SU-DHL-6 (cell line): ENCODE data around the gene AP5B1.

Experiments used
- H2AFZ ChIP-seq: fragments of 200-600 bp; sonication (generic); 2 replicates; pipeline ENCODE4 v1.6.1; 2014; ENCODE audit warnings: low read depth, mild to moderate bottlenecking, moderate library complexity, mixed read lengths, antibody characterized with exemption, low read length; ENCODE audit not compliant: severe bottlenecking
- H3F3A ChIP-seq: fragments of 200-600 bp; shearing (Covaris generic); 2 replicates; pipeline ENCODE4 v1.6.0; 2016; ENCODE audit warnings: antibody characterized with exemption, mild to moderate bottlenecking; ENCODE audit not compliant: insufficient read depth
- H3K27ac ChIP-seq: fragments of 200-600 bp; sonication (generic); 2 replicates; pipeline ENCODE4 v1.5.1; 2016; ENCODE audit warnings: low read depth, mild to moderate bottlenecking, low read length, moderate library complexity, mixed read lengths
- H3K27me3 ChIP-seq: fragments of 200-600 bp; sonication (generic), shearing (Covaris generic); 2 replicates; pipeline ENCODE4 v1.6.0; 2014; ENCODE audit warnings: mild to moderate bottlenecking, low read length
- H3K36me3 ChIP-seq: fragments of 200-600 bp; sonication (generic); 2 replicates; pipeline ENCODE4 v1.6.1; 2014; ENCODE audit warnings: mild to moderate bottlenecking, low read length, mixed read lengths
- H3K4me2 ChIP-seq: fragments of 300-600, 200-600 bp; shearing (Covaris generic), sonication (generic); 2 replicates; pipeline ENCODE4 v1.6.0; 2014; ENCODE audit warnings: low read length, low read depth, mild to moderate bottlenecking; ENCODE audit not compliant: poor library complexity, severe bottlenecking
- H3K4me3 ChIP-seq: fragments of 200-600 bp; sonication (generic); 2 replicates; pipeline ENCODE4 v1.5.1; 2014; ENCODE audit warnings: antibody characterized with exemption, low read length, mild to moderate bottlenecking, mixed read lengths; ENCODE audit not compliant: insufficient read depth, poor library complexity, severe bottlenecking
- H3K79me2 ChIP-seq: fragments of 200-600 bp; sonication (generic); 2 replicates; pipeline ENCODE4 v1.6.1; 2014; ENCODE audit warnings: mild to moderate bottlenecking, low read length, moderate library complexity; ENCODE audit not compliant: insufficient read depth
- H3K9ac ChIP-seq: fragments of 200-600 bp; sonication (generic); 2 replicates; pipeline ENCODE4 v1.7.0; 2014; ENCODE audit warnings: mild to moderate bottlenecking, low read length
- H3K9me2 ChIP-seq: fragments of 200-600 bp; sonication (generic); replicated peaks from 2 replicates; pipeline ENCODE4 v1.6.1; 2014; ENCODE audit warnings: low read length; ENCODE audit not compliant: insufficient read depth
- H3K9me3 ChIP-seq: fragments of 200-600 bp; sonication (generic); 2 replicates; pipeline ENCODE4 v1.6.1; 2014; ENCODE audit warnings: low read length, mixed read lengths; ENCODE audit not compliant: insufficient read depth
- H4K20me1 ChIP-seq: fragments of 200-600 bp; sonication (generic); 2 replicates; pipeline ENCODE4 v1.6.1; 2014; ENCODE audit warnings: low read depth, mild to moderate bottlenecking, antibody characterized with exemption, low read length, moderate library complexity, mixed read lengths
- EZH2phosphoT487 ChIP-seq: fragments of 200-600 bp; sonication (generic), shearing (Covaris generic); conservative IDR thresholded peaks from 2 replicates; pipeline ENCODE4 v1.6.1; 2018; ENCODE audit warnings: mild to moderate bottlenecking, antibody characterized with exemption, low read length, moderate library complexity, mixed read lengths
- TF ChIP-seq, protein P1 (sequence below): fragments of 200-600 bp; sonication (generic); IDR thresholded peaks from one replicate; pipeline ENCODE4 v1.5.1; 2017; ENCODE audit warnings: antibody characterized with exemption, mild to moderate bottlenecking, low read length, moderate library complexity; ENCODE audit not compliant: insufficient read depth, poor library complexity, severe bottlenecking

AP5B1 gene

DNA sequence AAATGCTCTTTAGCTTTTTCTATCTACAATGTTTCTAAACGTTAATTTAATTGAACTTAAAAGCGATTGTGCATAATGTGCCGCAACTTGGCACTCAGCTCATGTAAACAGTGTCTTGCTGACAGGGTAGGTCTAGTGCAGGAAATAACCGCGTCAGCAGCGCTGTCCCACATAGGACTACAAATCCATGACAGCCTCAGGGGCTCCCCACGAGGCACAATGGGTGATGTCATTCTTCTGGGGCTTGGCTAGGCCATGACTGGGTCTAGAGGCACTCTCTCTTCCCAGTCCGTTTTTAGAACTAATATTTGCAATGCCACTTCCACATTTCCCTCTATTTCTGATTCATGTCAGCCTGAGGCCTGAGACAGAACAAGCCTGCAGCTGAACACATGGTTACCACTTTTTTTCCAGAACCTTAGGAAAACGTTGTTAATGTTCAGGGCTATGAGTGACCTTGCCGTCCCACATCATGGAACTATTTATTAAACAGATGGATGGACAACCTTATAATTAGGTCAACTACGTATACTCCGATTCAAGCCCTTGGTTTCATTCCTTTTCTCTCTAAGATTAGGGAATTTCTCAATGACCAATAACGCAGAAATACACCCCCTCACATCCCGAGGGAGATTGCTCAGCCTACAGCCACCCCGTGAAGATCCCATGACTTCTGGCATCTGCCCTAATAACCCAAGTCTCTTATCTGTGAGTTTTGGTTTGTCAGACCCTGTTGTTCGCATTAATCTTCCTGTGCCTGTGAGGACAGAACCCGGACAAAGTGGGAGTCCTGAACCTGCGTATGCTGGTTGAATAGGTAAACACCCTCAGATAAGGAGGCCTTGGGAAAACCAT, 33.6 kb upstream of the AP5B1 start:
- H3K4me2 ChIP-seq: no peak overlapping the region
- no peaks in the 10 kb centered on the region for H4K20me1 ChIP-seq
- no peaks in the 10 kb centered on the region for H3K36me3 ChIP-seq
- H3K9me2 ChIP-seq: no peaks in the 10 kb centered on the region
- H3K9me3 ChIP-seq: no peaks in the 10 kb centered on the region
- no peaks in the 10 kb centered on the region for H3F3A ChIP-seq
- no peak overlapping the region for H3K9ac ChIP-seq
- no peaks in the 10 kb centered on the region for H3K79me2 ChIP-seq
- no peak overlapping the region for H2AFZ ChIP-seq
- H3K27ac ChIP-seq: no peak overlapping the region
- no peak overlapping the region for H3K4me3 ChIP-seq
- H3K27me3 ChIP-seq: no peaks in the 10 kb centered on the region
- TF ChIP-seq, protein P1, sequence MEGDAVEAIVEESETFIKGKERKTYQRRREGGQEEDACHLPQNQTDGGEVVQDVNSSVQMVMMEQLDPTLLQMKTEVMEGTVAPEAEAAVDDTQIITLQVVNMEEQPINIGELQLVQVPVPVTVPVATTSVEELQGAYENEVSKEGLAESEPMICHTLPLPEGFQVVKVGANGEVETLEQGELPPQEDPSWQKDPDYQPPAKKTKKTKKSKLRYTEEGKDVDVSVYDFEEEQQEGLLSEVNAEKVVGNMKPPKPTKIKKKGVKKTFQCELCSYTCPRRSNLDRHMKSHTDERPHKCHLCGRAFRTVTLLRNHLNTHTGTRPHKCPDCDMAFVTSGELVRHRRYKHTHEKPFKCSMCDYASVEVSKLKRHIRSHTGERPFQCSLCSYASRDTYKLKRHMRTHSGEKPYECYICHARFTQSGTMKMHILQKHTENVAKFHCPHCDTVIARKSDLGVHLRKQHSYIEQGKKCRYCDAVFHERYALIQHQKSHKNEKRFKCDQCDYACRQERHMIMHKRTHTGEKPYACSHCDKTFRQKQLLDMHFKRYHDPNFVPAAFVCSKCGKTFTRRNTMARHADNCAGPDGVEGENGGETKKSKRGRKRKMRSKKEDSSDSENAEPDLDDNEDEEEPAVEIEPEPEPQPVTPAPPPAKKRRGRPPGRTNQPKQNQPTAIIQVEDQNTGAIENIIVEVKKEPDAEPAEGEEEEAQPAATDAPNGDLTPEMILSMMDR: no peak
- TF ChIP-seq EZH2phosphoT487: no peak

DNA sequence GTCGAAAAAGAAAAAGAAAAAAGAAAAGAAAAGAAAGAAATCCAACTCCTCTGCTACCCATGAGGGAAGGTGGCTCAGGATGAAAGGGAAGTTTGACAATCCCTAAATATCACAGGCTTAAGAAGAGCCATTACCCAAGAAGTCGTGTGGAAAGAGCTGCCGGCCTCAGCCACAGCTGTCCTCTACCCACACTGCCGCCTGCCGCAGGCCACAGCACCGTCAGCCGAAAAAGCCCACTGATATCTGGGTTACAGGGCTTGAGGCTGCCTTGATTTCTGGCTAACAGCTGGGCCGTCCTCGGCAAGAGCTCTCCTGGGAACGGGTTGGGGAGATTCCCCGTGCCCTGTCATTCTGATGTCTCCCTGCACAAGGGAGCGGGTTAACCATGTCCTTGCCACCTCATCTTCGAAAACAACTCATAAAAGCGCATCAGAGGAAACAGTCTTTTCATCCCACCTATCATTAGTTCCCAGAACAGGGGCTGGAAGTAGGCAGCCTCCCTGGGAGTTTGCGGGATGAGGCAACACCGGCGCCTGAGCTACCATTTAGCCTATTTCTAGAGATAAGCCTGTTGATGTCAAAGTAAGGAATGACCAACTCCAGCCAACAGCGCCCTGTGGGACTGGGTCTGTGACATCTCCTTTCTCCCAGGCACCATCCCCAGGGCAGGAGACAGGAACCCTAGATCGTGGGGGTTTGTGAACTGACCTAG, 31.1 kb upstream of the AP5B1 start:
- Histone ChIP-seq H3K79me2 (no peaks in the 10 kb centered on the region), H3K9me2 (no peaks in the 10 kb centered on the region), H3K4me3 (no peak overlapping the region), H3K27me3 (no peaks in the 10 kb centered on the region), H3K9me3 (no peaks in the 10 kb centered on the region), H3K4me2 (no peak overlapping the region), H3K9ac (no peak overlapping the region), H4K20me1 (no peaks in the 10 kb centered on the region), H3K36me3 (no peaks in the 10 kb centered on the region), H2AFZ (no peak overlapping the region), H3K27ac (no peak overlapping the region), H3F3A (no peaks in the 10 kb centered on the region)
- TF ChIP-seq EZH2phosphoT487: no peak
- TF ChIP-seq, protein P1: no peak

DNA sequence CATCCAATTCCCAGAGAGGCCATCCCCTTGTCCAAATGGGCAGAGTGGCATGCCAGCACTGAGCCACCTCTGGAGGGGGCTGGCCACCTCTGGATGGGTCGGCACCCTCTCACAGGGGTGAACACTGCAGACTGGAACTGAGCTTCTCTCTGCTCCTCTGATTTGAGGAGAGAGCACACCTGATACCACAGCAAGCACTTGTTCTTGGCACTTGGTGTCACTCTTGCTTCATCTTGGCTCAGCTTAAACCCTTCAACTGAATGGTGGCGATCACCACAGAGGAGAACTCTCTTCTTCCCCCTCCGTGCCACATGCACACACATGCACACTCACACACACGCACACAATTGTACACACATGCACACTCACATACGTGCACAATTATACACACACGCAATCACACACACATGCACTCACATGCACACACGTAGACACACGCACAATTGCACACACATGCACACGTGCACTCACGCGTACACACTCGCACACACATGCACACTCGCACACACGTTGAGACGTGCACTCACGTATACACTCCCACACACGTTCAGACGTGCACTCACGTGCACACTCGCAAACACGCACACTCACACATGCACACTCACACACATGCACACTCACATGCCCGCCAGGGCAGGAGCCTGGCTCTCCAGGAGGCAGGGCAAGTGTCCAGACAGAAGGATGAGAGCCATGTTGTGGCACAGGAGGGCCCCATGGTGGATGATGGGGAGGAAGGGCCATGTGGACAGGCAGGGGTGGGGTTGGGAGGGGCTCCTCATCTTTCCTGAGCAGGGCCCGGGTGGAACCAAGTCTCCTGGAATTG, 29.5 kb upstream of the AP5B1 start:
- Histone ChIP-seq H3F3A (no peaks in the 10 kb centered on the region), H3K4me2 (no peak overlapping the region), H3K9ac (no peak overlapping the region), H3K9me3 (no peaks in the 10 kb centered on the region), H3K27me3 (no peaks in the 10 kb centered on the region), H3K9me2 (no peaks in the 10 kb centered on the region), H4K20me1 (no peaks in the 10 kb centered on the region), H3K4me3 (no peak overlapping the region), H3K79me2 (no peaks in the 10 kb centered on the region), H3K27ac (no peak overlapping the region), H2AFZ (no peak overlapping the region), H3K36me3 (no peaks in the 10 kb centered on the region)
- TF ChIP-seq, protein P1: no peak
- TF ChIP-seq EZH2phosphoT487: no peak
